Cardiac fibroblast (primary cell): ENCODE data around the gene NKAIN2.

Experiments
- DNase-seq, 2 donors: peaks; one replicate each; pipeline versions ENCODE4 v3.0.0 to v3.0.0-alpha.2; 2010; ENCODE audit warnings: low read depth in 2 of 2
- H3K4me3 ChIP-seq, 2 donors: replicated peaks in 1 of 2; 1 replicate in 1 of 2; 2 replicates in 1 of 2; pipeline ENCODE4 v1.5.1; 2011; ENCODE audit warnings: low read depth in 2 of 2, low read length in 2 of 2, mild to moderate bottlenecking in 2 of 2, moderate library complexity in 1 of 2
- TF ChIP-seq, protein P1 (sequence below): IDR thresholded peaks from one replicate; pipeline ENCODE4 v1.5.1; 2011; ENCODE audit warnings: low read depth, mild to moderate bottlenecking, low read length, inconsistent platforms

NKAIN2 gene

DNA sequence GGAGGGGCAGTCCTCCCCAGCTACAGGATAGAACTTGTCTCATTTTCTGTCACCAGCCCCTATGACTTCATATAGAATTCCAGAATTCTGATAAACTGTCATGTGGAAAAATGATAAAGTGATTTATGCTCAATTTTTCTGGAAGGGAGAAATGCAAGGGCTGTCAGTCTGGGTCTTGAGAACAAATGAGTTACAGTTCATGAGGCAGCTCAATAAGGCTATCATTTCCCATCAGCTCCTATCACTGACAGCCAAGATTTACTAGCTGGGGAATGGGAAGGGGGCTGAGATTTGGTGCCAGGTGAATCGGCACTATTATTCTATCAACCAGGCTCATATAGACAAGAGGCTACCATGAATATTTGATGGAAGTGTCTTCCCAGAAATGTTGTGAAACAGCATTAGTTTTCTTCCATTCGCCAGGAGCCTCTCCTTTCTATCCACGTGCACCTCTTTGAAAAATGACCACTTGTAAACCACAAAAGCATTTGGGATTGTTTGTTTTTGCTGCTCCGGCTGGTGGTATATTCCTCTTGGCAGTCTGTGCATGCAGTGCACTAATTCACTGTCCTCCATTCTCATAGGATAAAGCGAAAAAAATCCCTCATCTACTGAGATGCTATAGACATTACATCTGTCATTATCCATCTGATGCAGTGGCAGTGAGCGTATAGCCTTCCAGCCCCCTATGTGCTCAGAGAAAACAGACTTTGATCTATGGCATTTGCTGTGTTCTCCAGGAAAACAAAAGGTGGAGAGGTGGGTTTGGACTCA is 629.9 kb downstream of the NKAIN2 start:
- TF ChIP-seq, protein P1, sequence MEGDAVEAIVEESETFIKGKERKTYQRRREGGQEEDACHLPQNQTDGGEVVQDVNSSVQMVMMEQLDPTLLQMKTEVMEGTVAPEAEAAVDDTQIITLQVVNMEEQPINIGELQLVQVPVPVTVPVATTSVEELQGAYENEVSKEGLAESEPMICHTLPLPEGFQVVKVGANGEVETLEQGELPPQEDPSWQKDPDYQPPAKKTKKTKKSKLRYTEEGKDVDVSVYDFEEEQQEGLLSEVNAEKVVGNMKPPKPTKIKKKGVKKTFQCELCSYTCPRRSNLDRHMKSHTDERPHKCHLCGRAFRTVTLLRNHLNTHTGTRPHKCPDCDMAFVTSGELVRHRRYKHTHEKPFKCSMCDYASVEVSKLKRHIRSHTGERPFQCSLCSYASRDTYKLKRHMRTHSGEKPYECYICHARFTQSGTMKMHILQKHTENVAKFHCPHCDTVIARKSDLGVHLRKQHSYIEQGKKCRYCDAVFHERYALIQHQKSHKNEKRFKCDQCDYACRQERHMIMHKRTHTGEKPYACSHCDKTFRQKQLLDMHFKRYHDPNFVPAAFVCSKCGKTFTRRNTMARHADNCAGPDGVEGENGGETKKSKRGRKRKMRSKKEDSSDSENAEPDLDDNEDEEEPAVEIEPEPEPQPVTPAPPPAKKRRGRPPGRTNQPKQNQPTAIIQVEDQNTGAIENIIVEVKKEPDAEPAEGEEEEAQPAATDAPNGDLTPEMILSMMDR, result no peak
- DNase-seq, result no peak
- no peak overlapping the region for H3K4me3 ChIP-seq

DNA sequence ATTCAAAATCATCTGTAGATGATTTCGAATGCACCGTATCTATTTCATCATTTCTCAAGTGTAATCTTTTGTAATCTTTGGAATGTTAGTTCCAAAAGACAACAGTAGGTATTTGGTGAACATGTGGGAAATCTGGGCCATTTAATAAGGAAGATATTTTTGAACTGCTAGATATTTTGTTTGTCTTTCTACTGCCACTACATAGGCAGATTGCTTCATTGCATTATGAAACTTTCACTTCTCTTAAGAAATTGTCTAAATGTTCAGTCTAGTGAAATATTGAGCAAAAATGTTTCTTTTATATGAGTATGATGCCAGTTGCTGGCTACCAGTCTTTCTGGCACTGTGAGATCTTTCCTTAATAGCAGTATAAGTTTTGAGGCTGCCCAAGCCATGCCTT is 630.8 kb downstream of the NKAIN2 start:
- no peak for DNase-seq
- no peak overlapping the region for H3K4me3 ChIP-seq
- TF ChIP-seq, protein P1, result no peak

DNA sequence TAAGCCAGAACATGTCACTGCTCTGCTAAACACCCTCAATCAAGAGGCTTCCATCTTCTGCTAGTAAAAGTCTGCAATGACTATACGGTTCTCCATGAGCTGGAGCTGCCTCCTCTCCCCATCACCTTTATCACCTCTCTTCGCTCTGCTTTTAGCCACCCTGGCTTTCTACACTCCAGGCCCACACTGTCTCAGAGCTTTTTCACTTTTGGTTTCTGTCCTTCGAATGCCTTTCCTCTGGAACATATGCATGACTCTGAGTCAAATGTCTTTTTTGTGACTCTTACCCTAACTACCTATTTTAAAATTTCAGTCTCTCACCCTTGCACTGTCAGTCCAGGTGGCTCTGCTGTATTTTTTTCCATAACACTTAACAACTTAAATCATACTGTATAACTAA is 633.1 kb downstream of the NKAIN2 start:
- no peak overlapping the region for H3K4me3 ChIP-seq
- DNase-seq, result no peak
- TF ChIP-seq, protein P1, result no peak

DNA sequence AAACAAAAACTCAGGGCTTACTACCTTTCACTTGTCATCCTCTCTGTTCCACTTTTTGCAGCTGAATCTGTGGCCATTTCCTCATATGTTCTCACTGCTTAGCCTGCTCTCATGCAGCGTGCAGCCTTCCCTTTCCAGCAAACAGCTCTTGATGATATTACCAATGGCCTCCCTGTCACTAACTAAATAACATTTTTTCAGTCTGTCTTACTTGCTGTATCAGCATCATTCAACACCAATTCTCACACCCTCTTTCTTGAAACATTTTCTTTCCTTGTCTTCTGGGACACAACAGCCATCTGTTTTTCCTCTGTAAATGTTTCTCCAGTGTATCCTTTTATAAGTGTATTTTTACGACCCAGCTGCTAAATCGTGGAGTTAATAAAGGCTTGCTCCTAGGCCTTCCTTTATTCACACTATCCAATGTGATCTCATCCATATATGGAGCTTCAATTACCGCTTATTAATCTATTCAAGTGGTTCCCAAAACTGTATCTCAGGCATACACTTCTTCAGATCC is 634.9 kb downstream of the NKAIN2 start:
- H3K4me3 ChIP-seq, result no peak overlapping the region
- TF ChIP-seq, protein P1, result no peak
- no peak for DNase-seq

DNA sequence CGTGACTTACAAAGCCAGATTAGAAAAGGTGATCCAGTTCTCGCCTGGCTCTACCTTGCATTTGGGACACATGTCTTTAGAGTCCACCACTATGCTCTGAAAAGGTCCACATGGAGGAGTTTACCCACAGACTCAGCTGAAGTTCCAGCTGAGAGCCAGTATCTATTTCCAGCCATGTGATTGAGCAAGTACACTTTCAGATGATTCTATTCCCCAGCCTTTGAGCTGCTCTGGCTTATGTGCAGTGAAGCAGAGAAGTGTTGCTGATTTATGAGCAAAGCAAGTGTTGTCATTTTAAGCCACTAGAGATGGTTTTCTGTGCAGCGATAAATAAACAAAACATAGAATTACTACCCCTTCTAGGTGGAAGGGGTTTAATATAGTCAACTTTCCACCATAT is 637.8 kb downstream of the NKAIN2 start:
- no peak for DNase-seq
- TF ChIP-seq, protein P1, result no peak
- no peak overlapping the region for H3K4me3 ChIP-seq

DNA sequence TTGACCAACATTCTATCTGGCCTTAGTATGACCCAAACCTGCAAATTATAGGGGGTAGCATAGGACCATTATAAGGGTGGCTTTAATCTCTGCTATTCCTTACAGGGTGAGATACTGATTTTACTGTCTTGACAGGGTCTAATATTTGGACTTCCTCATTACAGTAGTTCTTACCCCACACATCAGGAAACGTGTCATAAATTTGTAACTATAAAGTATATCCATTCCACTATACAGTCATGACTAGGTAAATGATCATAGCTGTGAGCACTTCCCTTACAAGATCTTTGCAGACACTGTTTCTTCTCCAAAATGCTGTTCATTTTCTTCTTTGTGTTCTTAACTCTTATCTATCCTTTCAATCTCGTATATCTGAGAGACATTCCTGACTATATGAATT is 639.9 kb downstream of the NKAIN2 start:
- TF ChIP-seq, protein P1, result no peak
- H3K4me3 ChIP-seq, result no peak overlapping the region
- no peak for DNase-seq
